ENCODE results near the gene VANGL1. TPM values are rescaled to one million over a fixed set of nuclear protein-coding genes. Genes with fewer than 3 reads are reported as not detected.

The VANGL1 gene
- total and polyA plus RNA-seq, 2 of the 8 experiments (the other 6 are each of a cell fraction or from before 2014, with no cell fraction given): 9.4 to 13.4 TPM

GRCh38 chr1:115594600-115594999 lies 47.2 kb upstream of the VANGL1 start:
- H2AK5ac ChIP-seq (ENCODE audit: low read depth, low read length): no peak overlapping the region
- H3K18ac ChIP-seq (ENCODE audit: extremely low read depth, low read length): no peak overlapping the region
- no peaks in the 10 kb centered on the region for H3K4me1 ChIP-seq (replicated peaks in 1 of 4; ENCODE audit: control insufficient read depth in 3 of 4, insufficient read depth in 4 of 4, low read length in 3 of 4)
- no peak overlapping the region for H2BK120ac ChIP-seq (replicated peaks; ENCODE audit: low read depth, low read length)
- no peak overlapping the region for H2BK12ac ChIP-seq (ENCODE audit: low read depth, low read length)
- TF ChIP-seq CHD2 (IDR thresholded peaks at IDR 0.05; ENCODE audit: low read length) (no peak), SIRT6 (IDR thresholded peaks at IDR 0.05; ENCODE audit: low read length) (no peak), SP1 (IDR thresholded peaks at IDR 0.05; ENCODE audit: low read depth, low read length) (no peak), CBX5 (IDR thresholded peaks at IDR 0.05; ENCODE audit: low read depth, low read length) (no peak), KDM5A (IDR thresholded peaks at IDR 0.05; ENCODE audit: low read length) (no peak), POLR2A (IDR thresholded peaks at IDR 0.05; ENCODE audit: control extremely low read depth in 1 of 2, low read depth in 2 of 2, low read length in 2 of 2) (no peak), ASH2L (IDR thresholded peaks at IDR 0.05; ENCODE audit: low read length) (no peak), RFX5 (IDR thresholded peaks at IDR 0.05; ENCODE audit: borderline replicate concordance, low read depth, low read length) (no peak), SIN3A (conservative IDR thresholded peaks at IDR 0.05 in 1 of 2, IDR thresholded peaks at IDR 0.05 in 1 of 2; ENCODE audit: low read depth in 1 of 2, low read length in 2 of 2) (no peak), ATF2 (IDR thresholded peaks at IDR 0.05; ENCODE audit: low read length) (no peak), MAFK (IDR thresholded peaks at IDR 0.05; ENCODE audit: low read depth, low read length) (no peak), YY1 (IDR thresholded peaks at IDR 0.05; ENCODE audit: low read depth, low read length) (no peak)
- H3K56ac ChIP-seq (replicated peaks; ENCODE audit: insufficient read length, low read depth, low read length): no peak overlapping the region
- no peak overlapping the region for H4K91ac ChIP-seq (replicated peaks; ENCODE audit: insufficient read length, low read length)
- H3K79me2 ChIP-seq (ENCODE audit: control insufficient read depth in 1 of 2, insufficient read depth in 2 of 2, low read length in 2 of 2): no peaks in the 10 kb centered on the region
- H2BK20ac ChIP-seq (ENCODE audit: low read length): no peak overlapping the region
- 89% methylated on average over 4 of the region's 4 CpGs; no CpG with 5 or more reads in 1 of the 2 experiments for WGBS, 2 experiments (ENCODE audit: extremely low coverage in 1 of 2, insufficient coverage in 1 of 2, insufficient read length in 1 of 2, insufficient replicate concordance in 2 of 2, low coverage in 1 of 2, low lambda C conversion rate in 2 of 2, missing lambda C conversion rate in 1 of 2)
- ChIA-PET POLR2A (ENCODE audit: partially characterized antibody) (no interaction called here), CTCF (ENCODE audit: partially characterized antibody) (interaction anchor here (0.6 to 7.0 kb wide), 30 partner anchors 8 to 555 kb away, joined by 3 to 88 read pairs (median 5); no protein-coding TSS in a partner anchor)
- no peak overlapping the region for H4K8ac ChIP-seq (ENCODE audit: extremely low read depth, insufficient read depth, low read length)
- H4K5ac ChIP-seq (ENCODE audit: insufficient read length, low read depth, low read length): no peak overlapping the region
- H3K14ac ChIP-seq (ENCODE audit: insufficient read length): no peak overlapping the region
- no peak overlapping the region for H3K27ac ChIP-seq (ENCODE audit: low read depth, low read length)
- no peak overlapping the region for H3K4ac ChIP-seq (replicated peaks; ENCODE audit: insufficient read length, low read depth, low read length)
- DNase-seq (ENCODE audit: low read depth in 1 of 2, low spot score in 2 of 2) (no peak), FAIRE-seq (no peak)
- H2BK15ac ChIP-seq (ENCODE audit: low read length): no peak overlapping the region
- H2AFZ ChIP-seq (ENCODE audit: low read length): no peak overlapping the region
- no peaks in the 10 kb centered on the region for H3K23me2 ChIP-seq (ENCODE audit: low read depth, low read length)
- H4K20me1 ChIP-seq (replicated peaks in 1 of 2; ENCODE audit: control insufficient read depth in 1 of 2, insufficient read depth in 2 of 2, low read length in 2 of 2): no peaks in the 10 kb centered on the region
- H3K9ac ChIP-seq (replicated peaks in 1 of 4; ENCODE audit: extremely low read depth in 1 of 4, low read depth in 3 of 4, low read length in 3 of 4): no peak overlapping the region
- H3K27me3 ChIP-seq (replicated peaks in 1 of 4; ENCODE audit: control insufficient read depth in 3 of 4, extremely low read depth in 1 of 4, insufficient read depth in 3 of 4, low read length in 3 of 4): no peaks in the 10 kb centered on the region
- H2BK5ac ChIP-seq (ENCODE audit: low read depth, low read length): no peak overlapping the region
- H3K79me1 ChIP-seq (ENCODE audit: low read depth, low read length): no peaks in the 10 kb centered on the region
- peaks cover 8 to 20% of the 10 kb centered on the region in 2 experiments; a peak in 3 of 4 replicates for H3K9me3 ChIP-seq (ENCODE audit: insufficient read depth in 2 of 2, low read depth in 1 of 2, low read length in 1 of 2)
- no peak overlapping the region for H3K4me2 ChIP-seq (ENCODE audit: insufficient read depth in 1 of 2, low read depth in 2 of 2, low read length in 2 of 2)
- H3K36me3 ChIP-seq (ENCODE audit: control insufficient read depth in 2 of 4, insufficient read depth in 4 of 4, low read length in 3 of 4): no peaks in the 10 kb centered on the region
- no peak overlapping the region for H3K23ac ChIP-seq (ENCODE audit: insufficient read length)
- no peak overlapping the region for H3K4me3 ChIP-seq (ENCODE audit: extremely low read depth in 1 of 4, insufficient read depth in 2 of 4, low read depth in 3 of 4, low read length in 4 of 4)

Data from H1 (cell line).